HG02852 (cell line): ENCODE data around the gene NAALADL2.
"Not testable (repeated sequence)": the region's sequence is repeated elsewhere in the genome, so short reads cannot be mapped to it uniquely, and the experiment has no call there.

ENCODE experiments used
- ATAC-seq: cut with Tn5 transposase; IDR thresholded peaks from one replicate; pipeline ENCODE4 v1.9.1; 2021; ENCODE audit warnings: mild to moderate bottlenecking, moderate library complexity; ENCODE audit not compliant: unreplicated experiment

Gene NAALADL2

DNA sequence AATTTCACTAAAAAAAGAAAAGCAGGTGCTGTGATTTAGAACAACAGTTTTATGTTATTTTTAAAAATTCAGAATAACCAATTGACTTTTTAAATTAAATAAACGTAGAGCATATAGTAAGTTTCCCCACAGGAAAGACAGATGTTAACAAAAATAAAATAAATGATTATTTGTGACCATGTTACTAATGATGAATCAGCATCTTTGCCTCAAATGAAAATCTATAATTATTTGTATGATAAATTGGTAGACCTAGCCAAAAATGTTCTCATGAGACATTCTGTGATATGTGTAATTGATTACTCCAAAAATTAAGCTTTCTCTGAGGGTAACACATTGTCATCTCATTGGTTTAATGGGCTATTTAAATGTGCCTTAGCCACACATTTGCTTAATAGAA is 948.0 kb downstream of the NAALADL2 start:
- no peak for ATAC-seq

DNA sequence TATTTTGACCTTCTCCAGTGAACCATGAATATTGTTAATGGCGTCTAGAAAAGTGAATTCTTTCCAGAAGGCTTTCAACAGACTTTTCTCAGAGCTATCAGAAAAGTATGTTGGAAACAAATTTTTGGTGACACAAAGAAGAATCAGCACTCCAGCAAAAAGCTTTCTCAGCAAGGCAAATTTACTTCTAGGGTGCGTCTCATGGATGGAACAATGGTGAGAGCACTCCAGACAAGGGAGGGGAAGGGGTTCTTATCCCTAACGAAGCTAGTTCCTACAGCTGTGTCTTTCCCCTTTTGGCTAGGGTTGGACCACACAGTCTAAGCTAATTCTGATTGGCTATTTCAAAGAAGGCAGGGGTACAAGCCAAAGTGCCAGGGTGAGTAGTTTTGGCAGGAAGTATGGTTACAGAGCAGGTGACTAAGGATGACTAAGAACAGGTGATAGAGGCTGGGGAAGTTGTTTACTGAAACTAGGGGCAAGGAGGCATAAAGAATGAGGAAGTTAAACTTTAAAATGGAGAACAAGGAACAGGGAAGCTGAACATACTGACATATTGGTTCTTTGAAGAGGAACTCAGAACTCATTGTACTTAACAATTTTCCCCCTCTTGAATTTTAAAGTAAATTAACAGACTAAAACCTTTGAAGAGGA is 959.8 kb downstream of the NAALADL2 start:
- ATAC-seq, result no peak

DNA sequence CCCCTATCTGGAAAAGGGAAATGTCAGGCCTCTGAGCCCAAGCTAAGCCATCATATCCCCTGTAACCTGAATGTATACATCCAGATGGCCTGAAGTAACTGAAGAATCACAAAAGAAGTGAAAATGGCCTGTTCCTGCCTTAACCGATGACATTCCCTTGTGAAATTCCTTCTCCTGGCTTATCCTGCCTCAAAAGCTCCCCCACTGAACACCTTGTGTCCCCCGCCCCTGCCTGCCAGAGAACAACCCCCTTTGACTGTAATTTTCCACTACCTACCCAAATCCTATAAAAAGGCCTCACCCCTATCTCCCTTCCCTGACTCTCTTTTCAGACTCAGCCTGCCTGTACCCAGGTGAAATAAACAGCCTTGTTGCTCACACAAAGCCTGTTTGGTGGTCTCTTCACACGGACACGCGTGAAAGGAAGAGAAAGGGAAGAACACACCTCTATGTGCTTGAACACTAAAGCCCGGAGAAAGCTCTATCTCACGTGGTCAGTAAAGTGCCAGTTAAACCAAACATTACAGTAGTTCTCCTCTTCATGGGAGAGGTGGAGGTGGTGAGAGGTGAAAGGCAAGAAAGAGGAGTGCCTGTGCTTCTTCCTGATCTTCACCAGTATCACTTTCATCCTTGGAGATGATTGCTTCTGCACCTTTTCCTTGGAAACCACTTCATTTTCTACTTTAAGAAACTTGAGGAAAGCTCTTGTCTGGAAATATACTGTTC is 963.8 kb downstream of the NAALADL2 start:
- ATAC-seq, result not testable (repeated sequence)

DNA sequence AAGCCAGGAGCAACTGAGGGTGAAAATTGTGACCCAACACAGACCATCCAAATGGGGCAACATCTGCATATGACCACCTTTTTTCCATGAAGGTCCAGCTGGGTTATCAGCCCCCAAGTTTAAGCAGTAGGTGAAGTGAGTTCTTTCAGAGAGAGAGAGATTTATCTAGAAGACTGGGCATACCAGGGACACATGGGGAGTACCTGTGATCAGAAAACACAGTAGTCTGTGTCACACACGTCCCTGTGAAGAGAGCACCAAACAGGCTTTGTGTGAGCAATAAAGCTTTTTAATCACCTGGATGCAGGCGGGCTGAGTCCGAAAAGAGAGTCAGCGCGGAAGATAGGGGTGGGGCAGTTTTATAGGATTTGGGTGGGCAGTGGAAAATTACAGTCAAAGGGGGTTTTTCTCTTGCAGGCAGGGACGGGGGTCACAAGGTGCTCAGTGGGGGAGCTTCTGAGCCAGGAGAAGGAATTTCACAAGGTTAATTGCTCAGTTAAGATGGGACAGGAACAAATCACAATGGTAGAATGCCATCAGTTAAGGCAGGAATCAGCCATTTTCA is 966.0 kb downstream of the NAALADL2 start:
- not testable (repeated sequence) for ATAC-seq

DNA sequence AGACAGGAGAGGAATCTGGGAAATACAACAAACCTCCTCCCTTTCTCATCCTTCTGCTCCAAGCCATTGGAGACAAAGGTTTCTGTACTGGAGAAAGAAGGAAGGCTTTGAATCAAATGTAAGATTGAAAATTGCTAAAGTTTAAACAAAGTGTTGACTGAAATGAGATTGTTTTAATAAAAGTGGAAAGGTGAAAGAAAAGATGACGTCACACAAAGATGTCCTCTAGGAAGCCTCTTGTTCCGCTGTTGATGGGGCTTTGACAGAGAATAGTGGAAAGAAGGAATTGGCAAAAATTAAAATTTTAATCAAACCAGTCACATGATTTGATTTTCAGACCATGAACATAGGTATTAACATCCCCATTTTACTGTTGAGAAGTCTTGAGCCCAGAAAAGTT is 967.6 kb downstream of the NAALADL2 start:
- ATAC-seq, result no peak

GRCh38 chr3:175829809-175830208 is 970.7 kb downstream of the NAALADL2 start:
- ATAC-seq, result not testable (repeated sequence)

DNA sequence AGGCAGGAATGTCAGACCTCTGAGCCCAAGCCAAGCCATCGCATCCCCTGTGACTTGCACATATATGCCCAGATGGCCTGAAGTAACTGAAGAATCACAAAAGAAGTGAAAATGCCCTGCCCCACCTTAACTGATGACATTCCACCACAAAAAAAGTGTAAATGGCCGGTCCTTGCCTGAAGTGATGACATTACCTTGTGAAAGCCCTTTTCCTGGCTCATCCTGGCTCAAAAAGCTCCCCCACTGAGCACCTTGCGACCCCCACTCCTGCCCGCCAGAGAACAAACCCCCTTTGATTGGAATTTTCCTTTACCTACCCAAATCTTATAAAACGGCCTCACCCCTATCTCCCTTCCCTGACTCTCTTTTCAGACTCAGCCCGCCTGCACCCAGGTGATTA is 976.6 kb downstream of the NAALADL2 start:
- not testable (repeated sequence) for ATAC-seq

DNA sequence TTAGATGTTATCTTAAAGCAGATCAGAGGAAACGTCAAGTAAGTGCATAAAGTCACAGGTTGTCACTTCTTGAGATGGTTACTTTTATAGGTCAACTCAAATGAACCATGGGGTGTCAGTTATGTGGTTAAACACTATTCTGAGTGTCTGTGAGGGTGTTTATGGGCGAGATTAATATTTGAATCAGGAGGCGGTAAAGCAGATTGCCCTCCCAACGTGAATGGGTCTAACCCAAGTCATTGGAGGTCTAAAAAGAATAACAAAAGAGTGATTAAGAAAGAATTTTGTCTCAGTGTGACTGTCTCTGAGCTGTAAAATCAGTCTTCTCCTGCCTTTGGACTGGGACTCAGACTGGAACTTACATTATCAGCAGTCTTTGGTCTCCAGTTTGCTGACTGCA is 977.5 kb downstream of the NAALADL2 start:
- ATAC-seq, result no peak

DNA sequence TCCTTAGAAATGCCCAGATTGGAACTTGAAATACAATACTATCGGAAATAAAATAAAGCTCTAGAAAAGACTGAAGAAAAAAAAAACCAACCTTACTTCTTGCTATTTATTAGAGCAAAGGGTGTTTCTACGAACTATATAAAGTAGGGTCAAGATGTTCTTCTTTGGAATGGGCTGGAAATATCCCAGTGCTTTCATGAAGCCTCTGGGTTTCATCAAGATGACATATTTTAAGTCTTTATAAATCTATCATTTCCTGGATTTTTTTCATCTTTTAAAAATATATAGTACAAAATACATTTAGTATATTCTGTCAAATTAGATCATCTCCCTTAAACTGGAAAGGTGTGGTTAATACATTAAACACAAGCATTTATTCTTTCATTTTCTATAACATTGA is 978.8 kb downstream of the NAALADL2 start:
- ATAC-seq, result no peak

DNA sequence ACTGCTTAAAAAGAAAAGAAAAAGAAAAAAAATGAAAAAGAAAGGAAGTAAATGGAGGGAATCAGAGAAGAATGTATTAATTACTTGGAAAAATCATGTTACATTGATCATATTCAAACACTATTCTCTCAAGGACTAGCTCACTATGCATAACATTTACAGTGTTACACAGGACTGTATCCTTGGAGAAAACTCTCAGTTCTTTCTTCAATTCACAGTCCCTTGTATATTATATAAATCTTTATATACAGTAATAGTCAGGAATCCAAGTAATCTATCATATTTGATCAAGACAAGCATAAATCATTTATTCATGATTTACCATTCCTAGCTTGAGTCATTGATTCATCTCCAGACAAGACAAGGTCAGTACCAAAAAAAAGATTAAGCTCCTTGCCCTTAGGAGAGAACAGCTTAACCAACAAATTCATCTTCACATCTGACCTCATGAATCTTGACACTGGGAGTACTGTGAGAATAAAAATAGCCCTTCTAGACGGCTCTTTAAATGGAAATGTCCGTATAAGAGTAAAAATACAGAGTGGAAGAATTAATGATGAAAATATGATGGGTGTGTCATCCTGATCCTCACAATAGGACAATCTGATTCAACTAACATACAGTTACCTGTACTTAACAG is 980.4 kb downstream of the NAALADL2 start:
- ATAC-seq, result no peak

DNA sequence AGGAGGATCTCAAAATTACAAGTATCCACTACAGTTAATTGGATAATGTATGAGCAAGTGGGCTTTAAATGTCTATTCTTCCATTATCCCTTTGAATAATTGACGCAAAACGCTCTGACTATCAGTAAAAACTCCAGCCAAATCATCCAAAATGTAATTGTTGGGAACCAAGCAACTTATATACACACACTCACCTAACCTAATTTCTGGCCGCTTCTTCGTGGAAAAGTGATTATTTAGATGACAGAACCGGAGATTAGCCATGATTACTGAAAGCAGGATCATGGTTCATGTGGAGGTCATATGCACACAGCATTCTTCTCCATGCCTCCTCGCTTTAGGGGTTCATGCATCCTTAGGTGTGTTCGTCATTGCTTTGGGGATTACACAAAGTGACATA is 992.4 kb downstream of the NAALADL2 start:
- ATAC-seq, result no peak

GRCh38 chr3:175852560-175852959 is 993.4 kb downstream of the NAALADL2 start:
- ATAC-seq, result no peak

DNA sequence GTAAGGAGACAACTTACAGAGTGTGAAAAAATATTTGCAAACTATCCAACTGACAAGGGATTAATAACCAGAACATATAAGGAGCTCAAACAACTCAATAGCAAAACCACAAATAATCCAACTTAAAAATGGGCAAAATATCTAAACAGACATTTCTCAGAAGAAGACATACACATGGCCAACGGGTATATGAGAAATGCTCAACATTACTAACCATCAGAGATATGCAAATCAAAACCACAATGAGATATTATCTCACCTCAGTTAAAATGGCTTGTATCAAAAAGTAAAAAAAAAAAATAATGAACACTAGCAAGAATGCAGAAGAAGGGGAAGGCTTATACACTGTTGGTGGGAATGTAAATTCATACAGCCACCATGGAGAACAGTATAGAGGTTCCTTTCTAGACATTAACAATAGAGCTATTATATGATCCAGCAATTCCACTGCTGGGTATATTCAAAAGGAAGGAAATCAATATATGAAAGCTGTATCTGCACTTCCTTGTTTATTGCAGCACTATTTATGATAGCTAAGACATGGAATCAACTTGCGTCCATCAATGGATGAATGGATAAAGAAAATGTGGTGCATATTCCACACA is 998.6 kb downstream of the NAALADL2 start:
- ATAC-seq, result no peak
